Keratinocyte (primary cell): ENCODE results near the gene ZC3H12D. TPM values are rescaled to one million over a fixed set of nuclear protein-coding genes. Genes with fewer than 3 reads are reported as not detected.

Experiments
- DNase-seq: peaks from one replicate; pipeline ENCODE4 v3.0.0-alpha.2; 2011; ENCODE audit warnings: low read depth, missing footprints, low spot score
- FAIRE-seq: peaks from 2 replicates; lab custom pipeline; 2011; peaks lifted over from hg19 to GRCh38; lab: Jason Lieb, UNC
- H2AFZ ChIP-seq: 2 replicates; pipeline ENCODE4 v1.6.0; 2012; ENCODE audit warnings: low read length, control low read depth, inconsistent platforms; ENCODE audit not compliant: control insufficient read depth
- H3K27ac ChIP-seq: 2 replicates; pipeline ENCODE4 v1.5.1; 2011; ENCODE audit warnings: low read length; ENCODE audit not compliant: control insufficient read depth, insufficient read depth
- H3K27me3 ChIP-seq: 3 replicates; pipeline ENCODE4 v1.6.0; 2011; ENCODE audit warnings: low read length; ENCODE audit not compliant: control insufficient read depth, insufficient read depth; ENCODE audit errors: extremely low read depth
- H3K36me3 ChIP-seq, 2 experiments: 2 replicates in 1 of 2; 3 replicates in 1 of 2; pipeline ENCODE4 v1.5.1; 2011; ENCODE audit warnings: low read length in 2 of 2, mild to moderate bottlenecking in 1 of 2; ENCODE audit not compliant: control insufficient read depth in 2 of 2, insufficient read depth in 2 of 2; ENCODE audit errors: extremely low read depth in 1 of 2
- H3K4me1 ChIP-seq: 3 replicates; pipeline ENCODE4 v1.5.1; 2011; ENCODE audit warnings: low read length; ENCODE audit not compliant: control insufficient read depth, insufficient read depth; ENCODE audit errors: extremely low read depth
- H3K4me2 ChIP-seq: 3 replicates; pipeline ENCODE4 v1.6.0; 2011; ENCODE audit warnings: low read depth, low read length; ENCODE audit not compliant: control insufficient read depth, insufficient read depth; ENCODE audit errors: extremely low read depth
- H3K4me3 ChIP-seq, 3 experiments: fragments of 200-600 bp in 1 of 3; sonication (generic) in 1 of 3; 2 replicates in 2 of 3; 3 replicates in 1 of 3; pipeline ENCODE4 v1.5.1; 2011 to 2016; ENCODE audit warnings: low read length in 3 of 3, mild to moderate bottlenecking in 3 of 3, control low read depth in 2 of 3, inconsistent platforms in 1 of 3, low read depth in 1 of 3, mixed read lengths in 1 of 3, mixed run types in 1 of 3, moderate library complexity in 1 of 3; ENCODE audit not compliant: control insufficient read depth in 2 of 3, insufficient read depth in 2 of 3; ENCODE audit errors: extremely low read depth in 1 of 3
- H3K79me2 ChIP-seq: 2 replicates; pipeline ENCODE4 v1.6.0; 2012; ENCODE audit warnings: low read length; ENCODE audit not compliant: control insufficient read depth, insufficient read depth
- H3K9ac ChIP-seq: 3 replicates; pipeline ENCODE4 v1.6.0; 2011; ENCODE audit warnings: low read length; ENCODE audit not compliant: control insufficient read depth, insufficient read depth; ENCODE audit errors: extremely low read depth
- H3K9me1 ChIP-seq: 3 replicates; pipeline ENCODE4 v1.6.0; 2011; ENCODE audit warnings: low read length; ENCODE audit not compliant: control insufficient read depth, insufficient read depth; ENCODE audit errors: extremely low read depth
- H3K9me3 ChIP-seq: 2 replicates; pipeline ENCODE4 v1.5.1; 2012; ENCODE audit warnings: low read depth, low read length; ENCODE audit not compliant: control insufficient read depth
- H4K20me1 ChIP-seq: 3 replicates; pipeline ENCODE4 v1.6.0; 2011; ENCODE audit warnings: low read length; ENCODE audit not compliant: control insufficient read depth, insufficient read depth; ENCODE audit errors: extremely low read depth
- EZH2 ChIP-seq: IDR thresholded peaks from one replicate; pipeline ENCODE4 v1.6.1; 2012; ENCODE audit warnings: inconsistent platforms, mild to moderate bottlenecking, low read length, moderate library complexity
- dilution Hi-C: fragments of 300-500 bp; cut with MboI; formaldehyde crosslinking; loops from one replicate; pipeline ENCODE4 v1.7.0; 2020; ENCODE audit warnings: low sequenced_read_pairs; ENCODE audit not compliant: extremely low pct_ligation_motif_present
- polyA plus RNA-seq, 5 experiments: library from polyadenylated mRNA; depleted of rRNA in 3 of 5; stranded (reverse) in 3 of 5; stranded (forward) in 1 of 5; unstranded in 1 of 5; fragments of >200 nt; gene quantifications; 1 replicate in 1 of 5; 2 replicates in 3 of 5; 3 replicates in 1 of 5; pipeline versions ENCODE4 v1.2.1 to v1.2.3, GENCODE V29; 2011 to 2012; ENCODE audit warnings: missing spikeins in 2 of 5, low read depth in 1 of 5, low replicate concordance in 1 of 5
- TF ChIP-seq, protein P1 (sequence below), 3 experiments: IDR thresholded peaks in 1 of 3; conservative IDR thresholded peaks in 1 of 3; optimal IDR thresholded peaks in 1 of 3; 2 replicates in 2 of 3; 3 replicates in 1 of 3; pipeline versions ENCODE3 to v1.5.1; 2011; ENCODE audit warnings: low read length in 3 of 3, mild to moderate bottlenecking in 3 of 3, moderate library complexity in 2 of 3, control low read depth in 1 of 3, inconsistent platforms in 1 of 3; ENCODE audit not compliant: insufficient read depth in 2 of 3; ENCODE audit errors: extremely low read depth in 1 of 3

ZC3H12D gene
- polyA plus RNA-seq, 1 donor (not counting 4 experiments of a cell fraction or from before 2014, with no cell fraction given): 0.04 TPM

DNA sequence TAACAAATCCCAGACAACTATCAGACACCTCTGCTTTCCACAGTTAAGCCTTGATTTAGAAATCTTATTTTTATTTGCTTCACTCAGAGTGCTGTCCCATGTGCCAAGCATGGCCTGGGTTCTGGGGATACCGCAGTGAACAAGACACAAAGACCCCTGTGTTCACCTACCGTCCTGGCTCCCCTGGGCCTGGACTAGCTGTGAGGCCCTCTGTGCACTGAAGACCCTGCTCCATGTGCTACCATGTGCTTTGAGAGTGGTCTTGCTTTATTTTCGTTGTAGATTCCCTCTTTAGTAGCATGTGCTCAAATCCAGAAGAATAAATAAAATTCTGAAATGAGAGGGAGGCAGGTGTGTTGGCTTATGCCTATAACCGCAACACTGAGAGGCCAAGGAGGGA, 62.2 kb downstream of the ZC3H12D start:
- H4K20me1 ChIP-seq: no peaks in the 10 kb centered on the region
- dilution Hi-C loops: loop anchor here (25.0 kb wide), 1 partner anchor 335 kb away; no protein-coding TSS in a partner anchor
- no peaks in the 10 kb centered on the region for H3K4me1 ChIP-seq
- H3K4me2 ChIP-seq: no peak overlapping the region
- no peak for FAIRE-seq
- peaks cover 2% of the 10 kb centered on the region for H3K27me3 ChIP-seq
- no peaks in the 10 kb centered on the region for H3K36me3 ChIP-seq
- H2AFZ ChIP-seq: no peak overlapping the region
- no peak overlapping the region for H3K4me3 ChIP-seq
- H3K27ac ChIP-seq: no peak overlapping the region
- no peak overlapping the region for H3K9ac ChIP-seq
- no peak for DNase-seq
- no peaks in the 10 kb centered on the region for H3K79me2 ChIP-seq
- TF ChIP-seq, protein P1, sequence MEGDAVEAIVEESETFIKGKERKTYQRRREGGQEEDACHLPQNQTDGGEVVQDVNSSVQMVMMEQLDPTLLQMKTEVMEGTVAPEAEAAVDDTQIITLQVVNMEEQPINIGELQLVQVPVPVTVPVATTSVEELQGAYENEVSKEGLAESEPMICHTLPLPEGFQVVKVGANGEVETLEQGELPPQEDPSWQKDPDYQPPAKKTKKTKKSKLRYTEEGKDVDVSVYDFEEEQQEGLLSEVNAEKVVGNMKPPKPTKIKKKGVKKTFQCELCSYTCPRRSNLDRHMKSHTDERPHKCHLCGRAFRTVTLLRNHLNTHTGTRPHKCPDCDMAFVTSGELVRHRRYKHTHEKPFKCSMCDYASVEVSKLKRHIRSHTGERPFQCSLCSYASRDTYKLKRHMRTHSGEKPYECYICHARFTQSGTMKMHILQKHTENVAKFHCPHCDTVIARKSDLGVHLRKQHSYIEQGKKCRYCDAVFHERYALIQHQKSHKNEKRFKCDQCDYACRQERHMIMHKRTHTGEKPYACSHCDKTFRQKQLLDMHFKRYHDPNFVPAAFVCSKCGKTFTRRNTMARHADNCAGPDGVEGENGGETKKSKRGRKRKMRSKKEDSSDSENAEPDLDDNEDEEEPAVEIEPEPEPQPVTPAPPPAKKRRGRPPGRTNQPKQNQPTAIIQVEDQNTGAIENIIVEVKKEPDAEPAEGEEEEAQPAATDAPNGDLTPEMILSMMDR (optimal IDR thresholded peaks at IDR 0.05 in 1 of 3, IDR thresholded peaks at IDR 0.05 in 1 of 3, conservative IDR thresholded peaks at IDR 0.05 in 1 of 3; ENCODE audit: extremely low read depth in 1 of 3, insufficient read depth in 2 of 3, low read length in 3 of 3): no peak
- TF ChIP-seq EZH2: no peak
- no peaks in the 10 kb centered on the region for H3K9me1 ChIP-seq
- no peaks in the 10 kb centered on the region for H3K9me3 ChIP-seq

DNA sequence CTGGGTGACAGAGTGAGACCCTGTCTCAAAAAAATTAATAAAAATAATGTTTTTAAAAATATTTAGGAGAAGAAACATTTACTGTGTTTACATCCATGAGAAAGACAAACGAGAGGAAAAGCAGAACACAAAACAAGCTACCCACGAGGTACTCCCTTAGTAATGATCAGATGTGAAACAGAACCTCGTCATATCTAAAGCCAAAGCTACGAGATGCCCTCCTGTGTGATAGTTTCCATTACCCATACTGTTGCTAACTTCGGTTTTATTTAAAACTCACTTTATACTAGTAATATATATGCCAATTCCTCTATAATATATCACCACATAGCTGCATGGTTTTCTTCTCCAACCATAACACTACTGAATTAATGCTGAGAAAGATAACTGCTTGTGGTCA, 63.7 kb downstream of the ZC3H12D start:
- DNase-seq (no peak), FAIRE-seq (no peak)
- no peaks in the 10 kb centered on the region for H3K9me3 ChIP-seq
- no peak overlapping the region for H3K4me2 ChIP-seq
- H3K36me3 ChIP-seq: no peaks in the 10 kb centered on the region
- TF ChIP-seq, protein P1 (optimal IDR thresholded peaks at IDR 0.05 in 1 of 3, IDR thresholded peaks at IDR 0.05 in 1 of 3, conservative IDR thresholded peaks at IDR 0.05 in 1 of 3; ENCODE audit: extremely low read depth in 1 of 3, insufficient read depth in 2 of 3, low read length in 3 of 3): no peak
- TF ChIP-seq EZH2: no peak
- dilution Hi-C loops: loop anchor here (25.0 kb wide), 1 partner anchor 334 kb away; no protein-coding TSS in a partner anchor
- no peak overlapping the region for H3K4me3 ChIP-seq
- no peaks in the 10 kb centered on the region for H4K20me1 ChIP-seq
- no peaks in the 10 kb centered on the region for H3K79me2 ChIP-seq
- no peaks in the 10 kb centered on the region for H3K9me1 ChIP-seq
- no peak overlapping the region for H3K9ac ChIP-seq
- H3K4me1 ChIP-seq: no peaks in the 10 kb centered on the region
- no peak overlapping the region for H3K27ac ChIP-seq
- H3K27me3 ChIP-seq: peaks cover 2% of the 10 kb centered on the region
- H2AFZ ChIP-seq: no peak overlapping the region
